IMR-90 (cell line): ENCODE data around the gene ACADL. TPM values are rescaled to one million over a fixed set of nuclear protein-coding genes. Genes with fewer than 3 reads are reported as not detected.

ENCODE experiments used
- ATAC-seq: fragments of 200-7000 bp; cut with Tn5 transposase; 2 replicates; pipeline ENCODE4 v1.9.1; 2020; ENCODE audit warnings: low read depth, mild to moderate bottlenecking, moderate library complexity
- BruUV-seq: library from RNA; stranded (reverse); fragments of 400-500 nt; replicated peaks from 2 replicates; lab custom pipeline; 2021; lab: Mats Ljungman, UMichigan
- CTCF ChIA-PET: fragments of 300-600 bp; formaldehyde crosslinking; extraction: SDS; loops from one replicate; lab custom pipeline; 2021; ENCODE audit warnings: antibody characterized with exemption; lab: Yijun Ruan, JAX
- POLR2A ChIA-PET: fragments of 300-600 bp; sonication (Branson Sonifier 250); formaldehyde crosslinking; loops from one replicate; lab custom pipeline; 2022; ENCODE audit warnings: antibody characterized with exemption; ENCODE audit not compliant: unreplicated experiment; lab: Charles Lee
- DNase-seq: peaks from one replicate; pipeline ENCODE4 v3.0.0; 2013
- H2AFZ ChIP-seq: replicated peaks from 2 replicates; pipeline ENCODE3; 2013; ENCODE audit warnings: low read length, mild to moderate bottlenecking; ENCODE audit not compliant: poor library complexity
- H2AK5ac ChIP-seq: 2 replicates; pipeline ENCODE4 v1.6.1; 2013; ENCODE audit warnings: low read depth, low read length, inconsistent platforms
- H2AK9ac ChIP-seq: replicated peaks from 2 replicates; pipeline ENCODE3; 2013; ENCODE audit warnings: mild to moderate bottlenecking, low read depth, low read length, moderate library complexity; ENCODE audit not compliant: poor library complexity
- H2BK120ac ChIP-seq: 2 replicates; pipeline ENCODE4 v1.6.1; 2013; ENCODE audit warnings: low read depth, low read length, inconsistent platforms
- H2BK15ac ChIP-seq: 3 replicates; pipeline ENCODE4 v1.6.1; 2013; ENCODE audit warnings: low read depth, low read length, inconsistent platforms
- H2BK20ac ChIP-seq: 2 replicates; pipeline ENCODE4 v1.6.1; 2013; ENCODE audit warnings: low read depth, mild to moderate bottlenecking, inconsistent platforms, low read length, moderate library complexity
- H2BK5ac ChIP-seq: 2 replicates; pipeline ENCODE4 v1.6.1; 2013; ENCODE audit warnings: mild to moderate bottlenecking, low read depth, low read length, inconsistent platforms; ENCODE audit not compliant: poor library complexity, severe bottlenecking
- H3K14ac ChIP-seq: replicated peaks from 2 replicates; pipeline ENCODE4 v1.6.1; 2013; ENCODE audit warnings: low read depth, low read length, inconsistent platforms
- H3K18ac ChIP-seq: 2 replicates; pipeline ENCODE4 v1.6.1; 2013; ENCODE audit warnings: low read depth, low read length, control low read depth
- H3K23ac ChIP-seq: 2 replicates; pipeline ENCODE4 v1.6.1; 2013; ENCODE audit warnings: low read depth, low read length, inconsistent platforms
- H3K27ac ChIP-seq: 2 replicates; pipeline ENCODE4 v1.5.1; 2013; ENCODE audit warnings: mild to moderate bottlenecking, control low read depth, low read length; ENCODE audit not compliant: insufficient read depth
- H3K27me3 ChIP-seq: 2 replicates; pipeline ENCODE4 v1.6.1; 2013; ENCODE audit warnings: low read length; ENCODE audit not compliant: control insufficient read depth, insufficient read depth
- H3K36me3 ChIP-seq: 2 replicates; pipeline ENCODE4 v1.6.1; 2013; ENCODE audit warnings: low read length, mixed read lengths; ENCODE audit not compliant: control insufficient read depth, insufficient read depth
- H3K4ac ChIP-seq: 2 replicates; pipeline ENCODE4 v1.6.1; 2013; ENCODE audit warnings: low read depth, low read length, inconsistent platforms
- H3K4me1 ChIP-seq: 2 replicates; pipeline ENCODE4 v1.6.1; 2013; ENCODE audit warnings: low read length, mixed read lengths; ENCODE audit not compliant: control insufficient read depth, insufficient read depth
- H3K4me2 ChIP-seq: 2 replicates; pipeline ENCODE4 v1.6.1; 2013; ENCODE audit warnings: low read depth, mild to moderate bottlenecking, control low read depth, low read length, moderate library complexity
- H3K4me3 ChIP-seq: 2 replicates; pipeline ENCODE4 v1.5.1; 2013; ENCODE audit warnings: low read depth, mild to moderate bottlenecking, control low read depth, low read length, moderate library complexity; ENCODE audit not compliant: insufficient read depth
- H3K56ac ChIP-seq: 2 replicates; pipeline ENCODE4 v1.6.1; 2013; ENCODE audit warnings: low read length, inconsistent platforms; ENCODE audit not compliant: insufficient read depth; ENCODE audit errors: extremely low read depth
- H3K79me1 ChIP-seq, 2 experiments: 2 replicates each; pipeline ENCODE4 v1.6.1; 2013; ENCODE audit warnings: low read length in 2 of 2, inconsistent platforms in 1 of 2, low read depth in 1 of 2
- H3K9ac ChIP-seq: 2 replicates; pipeline ENCODE4 v1.6.1; 2013; ENCODE audit warnings: low read depth, low read length, control low read depth
- H3K9me1 ChIP-seq: 2 replicates; pipeline ENCODE4 v1.6.1; 2013; ENCODE audit warnings: low read length, inconsistent platforms; ENCODE audit not compliant: insufficient read depth
- H3K9me3 ChIP-seq: 2 replicates; pipeline ENCODE4 v1.6.1; 2013; ENCODE audit warnings: low read length; ENCODE audit not compliant: control insufficient read depth, insufficient read depth
- H4K20me1 ChIP-seq: 2 replicates; pipeline ENCODE4 v1.6.1; 2013; ENCODE audit warnings: low read length, inconsistent platforms; ENCODE audit not compliant: insufficient read depth
- H4K5ac ChIP-seq: 2 replicates; pipeline ENCODE4 v1.6.1; 2013; ENCODE audit warnings: mild to moderate bottlenecking, low read depth, low read length, control low read depth
- H4K8ac ChIP-seq, 2 experiments: 2 replicates each; pipeline ENCODE4 v1.6.1; 2013; ENCODE audit warnings: low read depth in 2 of 2, low read length in 2 of 2, control low read depth in 1 of 2, inconsistent platforms in 1 of 2
- H4K91ac ChIP-seq: 2 replicates; pipeline ENCODE4 v1.6.1; 2013; ENCODE audit warnings: low read depth, low read length, inconsistent platforms; ENCODE audit not compliant: insufficient read depth
- CHD1 ChIP-seq: IDR thresholded peaks from 2 replicates; pipeline ENCODE4 v1.6.1; 2012; ENCODE audit warnings: low read depth, low read length, improper control_type of control experiment
- WGBS, 2 experiments: methylation state at CpG; one replicate each; pipeline versions ENCODE4 v1.1.5 to v1.1.7; 2013; ENCODE audit warnings: missing lambda C conversion rate in 2 of 2; ENCODE audit not compliant: insufficient read length in 1 of 2; ENCODE audit errors: extremely low coverage in 2 of 2; 5-methylcytosine and 5-hydroxymethylcytosine counted together
- dilution Hi-C: fragments of 300-500 bp; cut with HindIII; formaldehyde crosslinking; loops from one replicate; pipeline ENCODE4 v1.14.3; 2018; ENCODE audit warnings: low sequenced_read_pairs; ENCODE audit not compliant: unreplicated experiment
- in situ Hi-C: fragments of 300-500 bp; cut with MboI; formaldehyde crosslinking; loops from 3 replicates; pipeline ENCODE4 v1.14.3; 2019; ENCODE audit warnings: low sequenced_read_pairs, inconsistent platforms, mixed read lengths
- intact Hi-C: fragments of 100-400 bp; cut with micrococcal nuclease; formaldehyde crosslinking; loops from 2 replicates; pipeline ENCODE4 v1.10.0; 2022
- polyA plus RNA-seq, 3 experiments: library from polyadenylated mRNA; depleted of rRNA; stranded (reverse); fragments of >200 nt; gene quantifications; 2 replicates each; pipeline ENCODE4 v1.2.3, GENCODE V29; 2012; ENCODE audit warnings: low replicate concordance in 1 of 3
- total RNA-seq: library from RNA; depleted of rRNA; stranded (reverse); fragments of >200 nt; gene quantifications from 2 replicates; pipeline ENCODE4 v1.2.3, GENCODE V29; 2012

The ACADL gene
- total and polyA plus RNA-seq, 2 of the 4 experiments (the other 2 are of a cell fraction): not detected

DNA sequence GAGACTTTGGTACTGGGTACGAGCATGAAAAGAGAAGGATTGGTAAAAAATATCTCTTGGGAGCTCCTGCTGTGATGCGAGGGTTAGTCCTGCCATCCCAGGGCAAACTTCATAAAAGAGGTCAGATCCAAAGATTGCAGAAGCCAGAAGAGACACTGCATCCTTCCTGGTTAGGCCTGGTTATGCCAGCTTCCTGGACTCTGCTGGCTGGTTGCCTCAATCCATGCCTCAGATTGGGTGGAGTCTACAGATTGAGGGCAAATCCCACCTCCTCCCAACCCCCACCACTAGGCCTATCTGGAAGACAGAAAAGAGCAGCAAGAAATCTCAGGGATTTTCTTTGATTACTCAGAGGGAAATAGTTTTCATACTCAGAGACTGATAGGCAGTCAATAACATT, 5.3 kb upstream of the ACADL start:
- no peak for DNase-seq
- POLR2A ChIA-PET: no interaction called here
- no peak overlapping the region for H2AK5ac ChIP-seq
- H4K5ac ChIP-seq: no peak overlapping the region
- no peak overlapping the region for H2BK20ac ChIP-seq
- no peaks in the 10 kb centered on the region for H3K36me3 ChIP-seq
- dilution Hi-C loops: no loop called here
- no peak overlapping the region for H2AK9ac ChIP-seq
- no peak overlapping the region for H3K4me2 ChIP-seq
- H3K4ac ChIP-seq: no peak overlapping the region
- H4K91ac ChIP-seq: no peak overlapping the region
- H3K9me1 ChIP-seq: no peaks in the 10 kb centered on the region
- H3K27me3 ChIP-seq: peaks cover 4% of the 10 kb centered on the region
- no peaks in the 10 kb centered on the region for H4K20me1 ChIP-seq
- H3K27ac ChIP-seq: no peak overlapping the region
- no peak for TF ChIP-seq CHD1
- in situ Hi-C loops: no loop called here
- H3K56ac ChIP-seq: no peak overlapping the region
- intact Hi-C loops: no loop called here
- CTCF ChIA-PET: no interaction called here
- H2AFZ ChIP-seq: no peak overlapping the region
- no peak for ATAC-seq
- 63% methylated on average over 2 of the region's 2 CpGs; no CpG with 5 or more reads in 1 of the 2 experiments for WGBS, 2 experiments
- no peak overlapping the region for H3K14ac ChIP-seq
- no peak overlapping the region for H3K18ac ChIP-seq
- no peak overlapping the region for H2BK5ac ChIP-seq
- no peak overlapping the region for H3K4me3 ChIP-seq
- no peak overlapping the region for H2BK120ac ChIP-seq
- H3K4me1 ChIP-seq: no peaks in the 10 kb centered on the region
- BruUV-seq: no TSS peak
- no peak overlapping the region for H3K9ac ChIP-seq
- H2BK15ac ChIP-seq: no peak overlapping the region
- no peak overlapping the region for H4K8ac ChIP-seq
- no peaks in the 10 kb centered on the region for H3K79me1 ChIP-seq
- no peaks in the 10 kb centered on the region for H3K9me3 ChIP-seq
- H3K23ac ChIP-seq: no peak overlapping the region
